Ovary (tissue), 9 donors: ENCODE measurements around the gene PDE4D. TPM values are rescaled to one million over a fixed set of nuclear protein-coding genes. Genes with fewer than 3 reads are reported as not detected.

Source experiments
- DNase-seq, 5 donors: peaks; one replicate each; pipeline ENCODE4 v3.0.0-alpha.2; 2019 to 2020
- H3K27ac ChIP-seq, 2 donors: fragments of 200-600 bp; one replicate each; pipeline versions ENCODE4 v1.5.1 to v1.8.0; 2019 to 2022
- H3K27me3 ChIP-seq: fragments of 200-600 bp; one replicate; pipeline ENCODE4 v1.8.0; 2022
- H3K36me3 ChIP-seq: fragments of 200-600 bp; sonication (generic); one replicate; pipeline ENCODE4 v1.5.1; 2019
- H3K4me1 ChIP-seq: one replicate; pipeline ENCODE4 v1.8.1; 2013; ENCODE audit warnings: mild to moderate bottlenecking, moderate library complexity; ENCODE audit not compliant: insufficient read depth
- H3K4me3 ChIP-seq: fragments of 200-600 bp; sonication (generic); one replicate; pipeline ENCODE4 v1.5.1; 2017
- H3K9me3 ChIP-seq, 2 donors: fragments of 200-600 bp in 1 of 2; sonication (generic) in 1 of 2; one replicate each; pipeline versions ENCODE4 v1.5.1 to v1.8.1; 2013 to 2019; ENCODE audit warnings: mild to moderate bottlenecking in 1 of 2, moderate library complexity in 1 of 2
- EP300 ChIP-seq: sonication (generic); formaldehyde crosslinking; IDR thresholded peaks from one replicate; pipeline ENCODE4 v1.6.1; 2017; ENCODE audit warnings: antibody characterized with exemption
- POLR2A ChIP-seq: fragments of 450-650 bp; IDR thresholded peaks from one replicate; pipeline ENCODE4 v1.6.1; 2017; ENCODE audit warnings: antibody characterized with exemption, mild to moderate bottlenecking, moderate library complexity
- WGBS, 3 donors: extraction: QIAGEN DNeasy Blood & Tissue Kit in 1 of 3; methylation state at CpG; one replicate each; pipeline versions ENCODE4 v1.1.5 to v1.1.7; 2013 to 2017; 5-methylcytosine and 5-hydroxymethylcytosine counted together
- intact Hi-C, 4 donors: fragments of 100-400 bp; cut with DNase I; formaldehyde crosslinking; loops; one replicate each; pipeline versions ENCODE4 v1.11.0 to v1.15.1; 2022 to 2023
- polyA plus RNA-seq, 2 donors: library from polyadenylated mRNA; stranded (reverse); fragments of 200-250 nt in 1 of 2; fragments of 350-450 nt in 1 of 2; fragmentation: Illumina TruSeq in 1 of 2; extraction: RNeasy Lipid Tissue Mini Kit (QIAGEN cat#74804) in 1 of 2; gene quantifications; one replicate each; pipeline ENCODE4 v1.2.3, GENCODE V29; 2013 to 2014
- total RNA-seq, 7 donors: library from RNA; depleted of rRNA in 2 of 7; stranded (reverse); fragments of >200 nt in 2 of 7; fragmentation: NEBNext Ultra II Directional in 3 of 7; extraction: Animal tissue kit (Norgen Biotek cat#: 25700) in 3 of 7; gene quantifications; one replicate each; pipeline versions ENCODE4 v1.1.0 to v1.2.4, GENCODE V29; 2016 to 2023
- TF ChIP-seq, protein P1 (sequence below), 3 donors: fragments of 450-650 bp in 2 of 3; fragments of 200-600 bp in 1 of 3; IDR thresholded peaks; one replicate each; pipeline versions ENCODE4 v1.5.1 to v1.8.0; 2016 to 2022; ENCODE audit warnings: antibody characterized with exemption in 3 of 3, mild to moderate bottlenecking in 1 of 3
- donor health status: DM: no; HTN: no; CAD: no; lungs with moderate emphysema.
- donor health status: DM: no; HTN: no; CAD: no.
- donor health status: Bipolar disorder and iron deficiency.
- donor health status: DM: yes; HTN: yes; CAD: no.
- donor health status: DM: no; HTN: no; CAD: no.
- donor health status: DM: yes; HTN: yes; CAD: no.

The PDE4D gene
- total and polyA plus RNA-seq, 9 donors = 1.3 to 67.6 (median 8.4) TPM

DNA sequence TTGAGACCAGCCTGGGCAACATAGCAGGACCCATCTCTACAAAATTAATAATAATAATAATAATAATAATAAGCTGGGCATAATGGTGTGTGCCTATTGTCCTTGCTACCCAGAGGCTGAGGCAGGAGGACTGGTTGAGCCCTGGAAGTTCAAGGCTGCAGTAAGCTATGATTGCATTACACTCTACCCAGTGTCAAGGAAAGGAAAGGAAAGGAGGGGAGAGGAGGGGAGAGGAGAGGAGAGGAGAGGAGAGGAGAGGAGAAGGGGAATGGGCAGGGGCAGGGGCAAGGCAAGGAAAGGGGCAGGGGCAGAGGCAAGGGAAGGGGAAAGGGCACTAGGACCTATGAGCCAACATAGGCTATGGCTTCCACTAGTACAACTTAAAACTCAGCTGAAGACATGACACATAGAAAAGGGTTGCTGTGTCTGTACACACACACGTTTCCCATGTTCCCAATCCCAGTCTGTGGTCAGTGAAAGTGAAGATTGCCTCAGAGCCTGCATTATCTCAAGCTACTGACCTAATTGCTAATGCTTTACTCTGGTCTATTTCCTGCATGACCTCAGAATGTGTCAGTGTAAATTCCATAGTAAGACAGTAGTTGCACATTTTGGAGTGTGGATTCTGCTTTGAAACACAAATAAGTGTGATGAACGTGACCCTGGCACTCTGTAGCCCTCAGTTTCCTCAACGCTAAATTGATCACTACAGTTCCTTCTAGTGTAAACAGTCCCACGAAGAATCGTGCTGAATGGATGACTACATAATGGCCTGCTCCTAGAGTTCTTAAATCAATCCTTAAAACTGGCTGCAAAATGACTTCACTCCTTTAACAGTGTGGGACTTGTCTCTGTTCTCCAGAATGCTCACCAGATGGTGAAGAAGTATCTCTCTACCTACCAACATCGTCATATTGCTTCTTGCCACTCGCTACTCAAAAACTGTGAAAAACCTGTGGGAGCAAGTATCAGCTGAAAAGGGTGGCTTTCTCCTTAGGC is 813.6 kb downstream of the PDE4D start:
- no peaks in the 10 kb centered on the region for H3K9me3 ChIP-seq
- no peak overlapping the region for H3K27ac ChIP-seq
- intact Hi-C loops = no loop called here
- WGBS, 3 donors = 48 to 60% (median 54%) methylated on average over 7 of the region's 7 CpGs
- TF ChIP-seq, protein P1, sequence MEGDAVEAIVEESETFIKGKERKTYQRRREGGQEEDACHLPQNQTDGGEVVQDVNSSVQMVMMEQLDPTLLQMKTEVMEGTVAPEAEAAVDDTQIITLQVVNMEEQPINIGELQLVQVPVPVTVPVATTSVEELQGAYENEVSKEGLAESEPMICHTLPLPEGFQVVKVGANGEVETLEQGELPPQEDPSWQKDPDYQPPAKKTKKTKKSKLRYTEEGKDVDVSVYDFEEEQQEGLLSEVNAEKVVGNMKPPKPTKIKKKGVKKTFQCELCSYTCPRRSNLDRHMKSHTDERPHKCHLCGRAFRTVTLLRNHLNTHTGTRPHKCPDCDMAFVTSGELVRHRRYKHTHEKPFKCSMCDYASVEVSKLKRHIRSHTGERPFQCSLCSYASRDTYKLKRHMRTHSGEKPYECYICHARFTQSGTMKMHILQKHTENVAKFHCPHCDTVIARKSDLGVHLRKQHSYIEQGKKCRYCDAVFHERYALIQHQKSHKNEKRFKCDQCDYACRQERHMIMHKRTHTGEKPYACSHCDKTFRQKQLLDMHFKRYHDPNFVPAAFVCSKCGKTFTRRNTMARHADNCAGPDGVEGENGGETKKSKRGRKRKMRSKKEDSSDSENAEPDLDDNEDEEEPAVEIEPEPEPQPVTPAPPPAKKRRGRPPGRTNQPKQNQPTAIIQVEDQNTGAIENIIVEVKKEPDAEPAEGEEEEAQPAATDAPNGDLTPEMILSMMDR (IDR thresholded peaks at IDR 0.05) = no peak
- TF ChIP-seq POLR2A (no peak), EP300 (no peak)
- H3K36me3 ChIP-seq = no peaks in the 10 kb centered on the region
- DNase-seq = no peak
- no peaks in the 10 kb centered on the region for H3K4me1 ChIP-seq
- no peaks in the 10 kb centered on the region for H3K27me3 ChIP-seq
- no peak overlapping the region for H3K4me3 ChIP-seq

DNA sequence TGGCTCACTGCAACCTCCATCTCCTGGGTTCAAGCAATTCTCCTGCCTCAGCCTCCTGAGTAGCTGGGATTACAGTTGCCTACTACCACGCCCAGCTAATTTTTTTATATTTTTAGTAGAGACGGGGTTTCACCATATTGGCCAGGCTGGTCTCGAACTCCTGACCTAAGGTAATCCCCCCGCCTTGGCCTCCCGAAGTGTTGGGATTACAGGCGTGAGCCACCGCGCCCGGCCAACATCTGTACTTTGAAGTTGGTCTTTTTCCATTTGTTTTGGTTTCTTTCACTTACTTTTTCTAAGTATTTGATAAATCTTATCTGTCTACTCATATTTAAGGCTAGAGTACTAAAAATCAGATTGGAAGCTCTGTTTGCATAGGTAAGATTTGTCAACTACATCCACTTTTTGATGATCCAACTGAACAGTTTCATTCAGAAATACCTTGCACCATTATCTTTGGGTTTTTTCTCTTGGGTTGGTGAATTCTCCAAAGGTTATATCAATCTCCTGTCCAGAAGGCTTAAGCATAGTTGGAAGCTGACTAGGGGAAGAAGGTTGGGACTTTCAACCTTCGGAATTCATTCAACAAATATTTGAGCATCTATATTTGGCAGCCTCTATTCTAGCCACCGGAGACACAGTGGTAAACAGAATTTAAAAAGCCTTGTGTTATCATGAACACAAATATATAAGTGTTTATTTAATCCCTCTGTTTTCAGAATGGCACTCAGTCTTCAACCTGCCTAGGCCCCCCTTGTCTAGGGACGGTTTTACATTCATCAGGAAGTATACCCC is 821.6 kb downstream of the PDE4D start:
- Histone ChIP-seq H3K36me3 (no peaks in the 10 kb centered on the region), H3K27ac (no peak overlapping the region), H3K9me3 (no peaks in the 10 kb centered on the region), H3K27me3 (no peaks in the 10 kb centered on the region), H3K4me1 (no peaks in the 10 kb centered on the region), H3K4me3 (no peak overlapping the region)
- 89 to 95% (median 94%) methylated on average over 12 of the region's 12 CpGs for WGBS, 3 donors
- DNase-seq = no peak
- intact Hi-C loops = no loop called here
- TF ChIP-seq POLR2A (no peak), EP300 (no peak)
- TF ChIP-seq, protein P1 (IDR thresholded peaks at IDR 0.05) = no peak

DNA sequence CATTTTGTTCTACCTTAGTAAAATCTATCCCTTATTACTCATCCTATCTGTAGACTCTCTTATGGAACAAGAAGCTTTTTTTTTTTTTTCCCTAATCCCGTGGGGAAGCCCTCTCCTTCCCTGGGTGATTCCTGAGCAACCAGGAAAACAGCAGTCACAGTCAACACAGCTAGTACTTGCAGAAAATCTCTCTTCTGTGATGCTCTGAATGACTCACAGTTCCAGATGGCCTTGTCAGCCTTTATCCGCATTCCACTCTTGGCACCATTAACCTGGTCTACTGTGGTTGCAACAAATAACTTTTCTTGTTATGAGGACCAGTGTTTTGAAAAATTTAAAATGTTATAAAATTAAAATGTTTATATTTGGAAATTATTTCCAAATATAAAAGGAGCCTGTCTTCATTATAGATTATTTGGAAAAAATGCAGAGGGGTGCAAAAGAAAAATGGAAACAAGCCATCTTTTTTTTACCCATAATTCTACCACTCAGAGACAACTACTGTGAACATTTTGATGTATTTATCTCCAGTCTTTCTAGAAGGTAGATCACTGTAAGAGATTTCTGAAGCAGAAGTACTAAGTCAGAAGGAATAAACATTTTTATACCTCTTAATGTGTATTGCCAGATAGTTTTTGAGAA is 824.0 kb downstream of the PDE4D start:
- H3K36me3 ChIP-seq = no peaks in the 10 kb centered on the region
- H3K4me1 ChIP-seq = no peaks in the 10 kb centered on the region
- intact Hi-C loops = no loop called here
- no peaks in the 10 kb centered on the region for H3K27me3 ChIP-seq
- no peak overlapping the region for H3K4me3 ChIP-seq
- TF ChIP-seq EP300 (no peak), POLR2A (no peak)
- TF ChIP-seq, protein P1 (IDR thresholded peaks at IDR 0.05) = no peak
- H3K9me3 ChIP-seq = no peaks in the 10 kb centered on the region
- DNase-seq = peak in 1 of 5 donors; percentile 33
- 8 to 25% (median 13%) methylated on average over 2 of the region's 2 CpGs for WGBS, 3 donors
- no peak overlapping the region for H3K27ac ChIP-seq

DNA sequence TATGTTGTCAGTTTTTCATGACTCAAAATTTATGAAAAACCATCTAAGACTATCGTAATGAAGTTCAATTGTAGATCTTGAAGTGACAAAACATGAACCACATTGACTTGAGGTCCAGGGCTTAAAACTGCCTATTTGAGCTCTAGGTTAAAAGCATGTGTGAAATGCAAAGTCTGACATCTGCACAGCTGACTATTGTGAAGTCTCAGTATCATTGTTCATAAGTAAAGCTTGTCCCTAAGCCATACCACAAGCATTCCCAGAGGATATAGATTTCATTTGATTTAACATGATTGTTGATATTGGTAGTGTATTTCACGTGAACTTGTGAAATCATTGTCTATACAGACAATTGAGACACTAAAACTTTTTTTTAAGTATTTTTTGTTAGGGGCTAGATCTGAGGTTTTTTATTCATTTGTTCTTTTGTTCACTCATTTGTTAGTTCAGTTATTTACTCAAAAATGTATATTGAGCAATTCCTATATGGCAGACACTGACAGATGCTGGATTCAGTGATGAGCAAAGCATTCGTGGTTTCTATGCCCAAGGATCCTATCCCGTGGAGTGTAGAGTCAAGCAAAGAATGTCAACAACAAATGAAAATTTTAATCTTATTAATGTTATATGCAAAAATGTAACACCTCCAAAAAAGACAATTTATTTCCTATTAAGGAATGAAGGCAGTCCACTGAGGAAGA is 825.4 kb downstream of the PDE4D start:
- DNase-seq = no peak
- intact Hi-C loops = no loop called here
- TF ChIP-seq, protein P1 (IDR thresholded peaks at IDR 0.05) = no peak
- TF ChIP-seq POLR2A (no peak), EP300 (no peak)
- Histone ChIP-seq H3K27ac (no peak overlapping the region), H3K9me3 (no peaks in the 10 kb centered on the region), H3K4me1 (no peaks in the 10 kb centered on the region), H3K4me3 (no peak overlapping the region), H3K27me3 (no peaks in the 10 kb centered on the region), H3K36me3 (no peaks in the 10 kb centered on the region)
- 81 to 88% (median 88%) methylated on average over 4 of the region's 4 CpGs for WGBS, 3 donors
